Common myeloid progenitor, CD34-positive (primary cell): Measurements from ENCODE around the gene DYNLL2. TPM values are rescaled to one million over a fixed set of nuclear protein-coding genes. Genes with fewer than 3 reads are reported as not detected.
"Not testable (repeated sequence)": the region's sequence is repeated elsewhere in the genome, so short reads cannot be mapped to it uniquely, and the experiment has no call there.

Source experiments
- CTCF ChIA-PET: fragments of 350-600 bp; sonication (Branson Sonifier 250); formaldehyde crosslinking; loops from one replicate; lab custom pipeline; 2021; ENCODE audit warnings: antibody characterized with exemption; lab: Charles Lee
- POLR2A ChIA-PET: fragments of 350-600 bp; sonication (Branson Sonifier 250); formaldehyde crosslinking; loops from one replicate; lab custom pipeline; 2021; ENCODE audit warnings: antibody characterized with exemption; lab: Charles Lee
- DNase-seq, 3 donors: peaks; one replicate each; pipeline versions ENCODE4 v3.0.0 to v3.0.0-alpha.2; 2013
- H3K27ac ChIP-seq, 2 experiments: 1 replicate in 1 of 2; 2 replicates in 1 of 2; pipeline ENCODE4 v1.7.0; 2013; ENCODE audit warnings: inconsistent platforms in 2 of 2, low read length in 2 of 2, mild to moderate bottlenecking in 2 of 2, low read depth in 1 of 2, moderate library complexity in 1 of 2; ENCODE audit not compliant: severe bottlenecking in 2 of 2, insufficient read depth in 1 of 2, poor library complexity in 1 of 2
- H3K27me3 ChIP-seq, 5 experiments: replicated peaks in 2 of 5; 1 replicate in 3 of 5; 2 replicates in 2 of 5; pipeline versions ENCODE4 v1.6.1 to v1.7.0; 2013; ENCODE audit warnings: low read length in 4 of 5, mild to moderate bottlenecking in 2 of 5, moderate library complexity in 2 of 5, inconsistent platforms in 1 of 5; ENCODE audit not compliant: insufficient read depth in 5 of 5, control insufficient read depth in 4 of 5
- H3K36me3 ChIP-seq, 4 experiments: 1 replicate in 2 of 4; 2 replicates in 2 of 4; pipeline versions ENCODE4 v1.6.1 to v1.7.0; 2013; ENCODE audit warnings: low read length in 3 of 4, control low read depth in 1 of 4, mild to moderate bottlenecking in 1 of 4; ENCODE audit not compliant: control insufficient read depth in 4 of 4, insufficient read depth in 4 of 4
- H3K4me1 ChIP-seq, 4 experiments: 1 replicate in 3 of 4; 2 replicates in 1 of 4; pipeline versions ENCODE4 v1.6.1 to v1.7.1; 2013; ENCODE audit warnings: low read length in 3 of 4, mild to moderate bottlenecking in 3 of 4, control low read depth in 1 of 4, inconsistent platforms in 1 of 4, moderate library complexity in 1 of 4; ENCODE audit not compliant: control insufficient read depth in 4 of 4, insufficient read depth in 4 of 4; ENCODE audit errors: control extremely low read depth in 1 of 4
- H3K4me3 ChIP-seq, 7 experiments: 1 replicate in 4 of 7; 2 replicates in 3 of 7; pipeline versions ENCODE4 v1.5.1 to v1.7.0; 2013; ENCODE audit warnings: mild to moderate bottlenecking in 7 of 7, low read length in 6 of 7, moderate library complexity in 6 of 7, inconsistent platforms in 2 of 7, low read depth in 2 of 7, control low read depth in 1 of 7; ENCODE audit not compliant: insufficient read depth in 4 of 7, control insufficient read depth in 1 of 7; ENCODE audit errors: extremely low read depth in 1 of 7
- H3K9me3 ChIP-seq, 5 experiments: 1 replicate in 4 of 5; 2 replicates in 1 of 5; pipeline versions ENCODE4 v1.6.1 to v1.7.1; 2013; ENCODE audit warnings: low read length in 4 of 5, mild to moderate bottlenecking in 2 of 5, inconsistent platforms in 1 of 5, low read depth in 1 of 5, moderate library complexity in 1 of 5; ENCODE audit not compliant: control insufficient read depth in 4 of 5, insufficient read depth in 2 of 5; ENCODE audit errors: control extremely low read depth in 1 of 5
- WGBS: methylation state at CpG from one replicate; pipeline ENCODE4 v1.1.5; 2013; ENCODE audit not compliant: insufficient coverage; 5-methylcytosine and 5-hydroxymethylcytosine counted together
- polyA plus RNA-seq: library from polyadenylated mRNA; unstranded; fragments of 120-200 nt; gene quantifications from one replicate; pipeline ENCODE4 v1.2.1, GENCODE V29; 2013

The DYNLL2 gene
- polyA plus RNA-seq = 31.2 TPM

DNA sequence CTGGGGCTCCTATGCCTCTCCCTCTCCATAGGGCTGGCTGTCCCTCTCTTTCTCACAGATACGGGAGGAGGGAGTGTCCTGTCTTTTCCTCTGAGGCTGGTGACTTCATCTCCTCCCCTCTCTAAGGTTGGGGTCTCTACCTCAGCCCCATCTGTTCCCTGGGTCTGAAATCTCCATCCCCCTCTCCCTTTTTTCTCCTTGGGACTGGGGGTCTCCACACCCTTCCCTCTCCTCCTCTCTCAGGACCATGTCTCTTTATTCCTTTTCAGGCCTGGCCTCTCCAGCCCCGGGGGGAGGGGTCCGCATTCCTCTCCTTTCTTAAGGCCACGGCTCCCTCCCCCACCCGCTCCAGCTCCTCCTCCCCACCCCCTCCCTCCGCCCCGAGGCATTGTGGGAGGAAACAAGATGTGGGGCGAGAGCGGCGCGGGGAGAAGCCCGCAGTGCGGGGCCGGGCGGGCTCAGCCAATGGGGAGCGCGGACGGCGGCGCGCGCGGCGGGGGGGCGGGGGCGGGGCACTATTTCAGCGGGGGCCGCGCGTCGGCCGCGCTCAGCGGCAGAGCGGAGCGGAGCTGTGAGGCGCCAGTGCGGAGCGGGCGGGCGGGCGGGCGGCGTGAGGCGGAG is at the start of gene DYNLL2:
TSS of gene DYNLL2 (plus strand) at position 550 of the 621 bp plus-strand sequence. CDS start 3,672 bp downstream, outside the sequence.
- WGBS = under 1% methylated on average over 29 of the region's 45 CpGs
- ChIA-PET POLR2A (interaction anchor here (0.6 to 2.5 kb wide), 4 partner anchors 76 to 256 kb away, joined by 3 to 7 read pairs (median 5); partner anchors contain the start of gene SRSF1), CTCF (interaction anchor here (0.9 kb wide), 1 partner anchor 227 kb away, joined by 4 read pairs; no protein-coding TSS in a partner anchor)
- Histone ChIP-seq H3K9me3 (no peaks in the 10 kb centered on the region), H3K27ac (peak within 1 kb of the TSS; percentile 59 to 80), H3K4me1 (peaks cover 4 to 34% (median 18%) of the 10 kb centered on the region in 4 experiments), H3K4me3 (peak within 1 kb of the TSS; percentile 58 to 95 (median 89)), H3K36me3 (peaks cover 5 to 30% (median 16%) of the 10 kb centered on the region in 4 experiments), H3K27me3 (peaks cover 0 to 2% (median 0%) of the 10 kb centered on the region in 5 experiments)
- DNase-seq = peak; percentile 89 to 95 (median 94)

DNA sequence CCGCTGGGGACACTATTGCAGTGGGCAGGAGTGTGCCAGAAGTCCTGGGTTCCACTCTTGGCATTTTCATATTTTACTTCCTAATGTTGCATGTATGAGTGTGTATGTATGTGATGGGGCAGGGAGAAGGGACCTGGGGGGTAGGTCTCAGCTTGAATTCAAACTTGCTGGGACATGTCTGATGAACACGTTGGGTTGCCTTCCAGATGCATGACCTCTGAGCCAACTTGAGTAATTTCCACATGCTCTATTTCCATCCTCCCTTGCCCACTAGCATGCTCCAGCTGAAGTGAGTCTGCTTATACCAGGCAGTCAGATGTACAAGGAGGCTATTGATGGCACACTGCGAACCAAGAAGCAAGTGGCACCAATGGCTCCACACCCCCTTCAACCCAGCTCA is 43.2 kb upstream of the DYNLL2 start:
- H3K9me3 ChIP-seq = no peaks in the 10 kb centered on the region
- H3K36me3 ChIP-seq = no peaks in the 10 kb centered on the region
- POLR2A ChIA-PET = no interaction called here
- DNase-seq = no peak
- no peaks in the 10 kb centered on the region for H3K4me1 ChIP-seq
- 100% methylated on average over 3 of the region's 3 CpGs for WGBS
- no peak overlapping the region for H3K27ac ChIP-seq
- no peak overlapping the region for H3K4me3 ChIP-seq
- CTCF ChIA-PET = interaction anchor here (1.3 kb wide), 1 partner anchor 30 kb away, joined by 3 read pairs; no protein-coding TSS in a partner anchor
- H3K27me3 ChIP-seq = peaks cover 0 to 13% (median 0%) of the 10 kb centered on the region in 5 experiments

DNA sequence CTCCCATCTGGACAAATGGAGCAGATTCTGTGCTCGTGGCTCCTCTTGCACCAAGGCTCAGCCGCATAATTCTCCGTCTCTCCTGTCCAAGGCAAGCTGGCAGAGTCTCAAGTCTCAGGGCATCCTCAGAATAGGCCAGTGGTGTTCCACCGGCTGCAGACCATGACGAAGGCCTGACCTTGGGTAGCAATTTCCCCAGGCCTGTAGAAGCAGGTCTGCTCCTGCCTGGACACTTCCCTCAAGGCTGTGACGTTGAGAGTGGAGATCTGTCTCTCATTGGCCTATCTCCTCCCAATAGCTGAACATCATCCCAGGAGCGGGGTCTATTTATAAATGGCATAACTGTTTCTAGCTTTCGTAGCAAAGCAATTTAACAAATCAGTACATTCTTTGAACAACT is 42.8 kb upstream of the DYNLL2 start:
- Histone ChIP-seq H3K27ac (no peak overlapping the region), H3K36me3 (no peaks in the 10 kb centered on the region), H3K9me3 (no peaks in the 10 kb centered on the region), H3K4me1 (no peaks in the 10 kb centered on the region), H3K27me3 (peaks cover 0 to 13% (median 0%) of the 10 kb centered on the region in 5 experiments), H3K4me3 (no peak overlapping the region)
- POLR2A ChIA-PET = no interaction called here
- DNase-seq = no peak
- 96% methylated on average over 5 of the region's 8 CpGs for WGBS
- CTCF ChIA-PET = interaction anchor here (1.2 to 1.3 kb wide), 2 partner anchors 13 to 31 kb away, joined by 3 read pairs; no protein-coding TSS in a partner anchor

DNA sequence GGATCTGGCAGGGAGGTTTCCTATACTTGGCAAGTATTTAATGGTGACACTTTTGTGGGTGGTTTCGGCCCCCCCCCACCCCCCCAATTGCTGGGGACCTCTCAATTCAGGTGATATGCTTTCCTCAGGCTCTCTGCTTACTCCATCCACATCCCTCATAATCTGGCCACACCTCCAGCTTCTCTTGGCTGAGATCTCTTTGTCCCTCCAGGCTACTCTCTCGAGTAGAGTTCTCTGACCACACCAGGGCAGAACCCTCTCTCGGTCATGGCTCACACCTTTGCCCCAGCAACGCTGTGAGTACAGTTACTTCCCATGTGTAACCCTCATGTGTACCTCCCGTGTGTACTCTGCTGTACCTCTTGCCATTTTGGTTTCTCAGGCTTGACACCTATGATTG is 42.1 kb upstream of the DYNLL2 start:
- POLR2A ChIA-PET = no interaction called here
- H3K9me3 ChIP-seq = no peaks in the 10 kb centered on the region
- CTCF ChIA-PET = interaction anchor here (1.2 kb wide), 1 partner anchor 14 kb away, joined by 3 read pairs; no protein-coding TSS in a partner anchor

DNA sequence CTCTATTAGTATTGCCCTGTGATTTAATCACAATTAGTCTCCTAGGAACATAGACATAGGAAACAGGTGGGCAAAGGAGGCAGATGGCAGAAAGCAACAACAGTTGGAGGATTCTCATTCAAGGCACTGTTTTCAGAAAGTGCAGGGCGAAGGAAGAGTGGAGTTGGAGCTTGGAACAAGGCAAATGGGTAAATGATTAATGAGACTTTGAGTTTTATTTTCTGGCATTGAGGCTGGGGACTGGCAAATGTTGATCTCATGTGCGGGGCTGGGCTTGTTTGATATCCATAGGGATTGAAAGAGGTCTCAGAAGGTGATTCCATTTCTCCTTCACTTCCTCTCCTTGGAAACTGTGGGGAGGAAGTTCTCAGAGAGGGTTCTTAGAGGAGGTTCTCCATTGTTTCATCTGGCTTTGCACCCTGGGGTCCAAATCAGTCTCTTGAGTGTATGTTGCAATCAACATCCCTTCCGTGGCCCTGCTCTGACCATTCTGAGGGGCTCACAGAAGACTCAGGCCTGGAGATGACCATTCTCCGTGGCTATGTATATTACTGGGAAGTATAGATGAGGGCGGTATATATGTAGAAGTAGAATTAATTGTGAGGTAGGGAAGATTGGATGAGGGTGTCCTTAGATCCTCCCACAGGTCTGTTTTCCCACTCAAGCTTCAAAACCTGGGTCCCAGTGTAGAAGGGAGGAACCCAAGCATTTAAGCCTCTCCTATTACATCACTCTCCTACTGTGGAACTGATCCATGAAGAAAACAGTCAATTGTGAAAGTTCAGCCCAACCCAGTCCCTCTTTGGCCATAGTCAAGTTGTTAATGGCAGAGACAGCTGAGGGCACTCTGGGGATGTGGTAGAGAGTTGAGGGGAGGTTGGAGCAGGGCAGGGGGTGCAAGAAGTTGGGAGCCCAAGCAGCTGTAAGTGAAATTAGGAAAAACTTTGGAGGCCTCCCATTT is 39.7 kb upstream of the DYNLL2 start:
- Histone ChIP-seq H3K36me3 (no peaks in the 10 kb centered on the region), H3K9me3 (no peaks in the 10 kb centered on the region), H3K27me3 (peaks cover 0 to 11% (median 0%) of the 10 kb centered on the region in 5 experiments), H3K4me3 (no peak overlapping the region), H3K27ac (no peak overlapping the region), H3K4me1 (no peaks in the 10 kb centered on the region)
- DNase-seq = no peak
- CTCF ChIA-PET = no interaction called here
- POLR2A ChIA-PET = no interaction called here
- 94% methylated on average over 3 of the region's 5 CpGs for WGBS

More for the DNA sequence above, 42.1 kb upstream of the DYNLL2 start:
- H3K27ac ChIP-seq = no peak overlapping the region
- 92% methylated on average over 2 of the region's 5 CpGs for WGBS
- no peak overlapping the region for H3K4me3 ChIP-seq
- H3K27me3 ChIP-seq = peaks cover 0 to 13% (median 0%) of the 10 kb centered on the region in 5 experiments
- no peak for DNase-seq
- no peaks in the 10 kb centered on the region for H3K4me1 ChIP-seq
- H3K36me3 ChIP-seq = no peaks in the 10 kb centered on the region

DNA sequence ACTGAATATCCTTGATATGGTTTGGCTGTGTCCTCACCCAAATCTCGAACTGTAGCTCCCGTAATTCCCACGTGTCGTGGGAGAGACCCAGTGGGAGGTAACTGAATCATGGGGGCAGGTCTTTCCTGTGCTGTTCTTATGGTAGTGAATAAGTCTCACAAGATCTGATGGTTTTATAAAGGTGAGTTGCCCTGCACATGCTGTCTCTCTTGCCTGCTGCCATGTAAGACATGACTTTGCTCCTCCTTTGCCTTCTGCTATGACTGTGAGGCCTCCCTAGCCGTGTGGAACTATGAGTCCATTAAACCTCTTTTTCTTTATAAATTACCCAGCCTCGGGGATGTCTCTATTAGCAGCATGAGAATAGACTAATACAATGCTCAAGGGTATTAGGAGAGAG is 39.0 kb upstream of the DYNLL2 start:
- H3K27ac ChIP-seq, H3K9me3 ChIP-seq, H3K36me3 ChIP-seq, CTCF ChIA-PET, H3K4me3 ChIP-seq, H3K4me1 ChIP-seq, POLR2A ChIA-PET, DNase-seq: not testable (repeated sequence)
- 90% methylated on average over 4 of the region's 6 CpGs for WGBS
- peaks cover 0 to 11% (median 0%) of the 10 kb centered on the region in 5 experiments for H3K27me3 ChIP-seq
